IgD-negative memory B cell (primary cell): ENCODE results near the gene RHOJ. TPM values are rescaled to one million over a fixed set of nuclear protein-coding genes. Genes with fewer than 3 reads are reported as not detected.

Source experiments
- H3K27ac Mint-ChIP-seq, 3 donors: one replicate each; pipeline ENCODE4 v1.8.0; 2020 to 2022; ENCODE audit warnings: mild to moderate bottlenecking in 3 of 3, mixed read lengths in 3 of 3, moderate library complexity in 1 of 3
- H3K27me3 Mint-ChIP-seq: one replicate; pipeline ENCODE4 v1.8.0; 2021; ENCODE audit warnings: mixed read lengths
- H3K36me3 Mint-ChIP-seq: one replicate; pipeline ENCODE4 v1.8.0; 2020; ENCODE audit warnings: mild to moderate bottlenecking, mixed read lengths
- H3K4me1 Mint-ChIP-seq, 3 donors: one replicate each; pipeline ENCODE4 v1.8.0; 2020 to 2022; ENCODE audit warnings: mixed read lengths in 3 of 3, mild to moderate bottlenecking in 1 of 3
- H3K4me3 Mint-ChIP-seq, 4 donors: one replicate each; pipeline ENCODE4 v1.8.0; 2020 to 2022; ENCODE audit warnings: mild to moderate bottlenecking in 4 of 4, mixed read lengths in 4 of 4, moderate library complexity in 3 of 4
- H3K9me3 Mint-ChIP-seq, 3 donors: one replicate each; pipeline ENCODE4 v1.8.0; 2020 to 2021; ENCODE audit warnings: mixed read lengths in 3 of 3, mild to moderate bottlenecking in 1 of 3
- polyA plus RNA-seq: library from polyadenylated mRNA; unstranded; fragments of 300-500 nt; fragmentation: Illumina TruSeq; gene quantifications from one replicate; pipeline ENCODE4 v1.2.3, GENCODE V29; 2021

The RHOJ gene
- polyA plus RNA-seq, 1 donor from 2014 or later = not detected

DNA sequence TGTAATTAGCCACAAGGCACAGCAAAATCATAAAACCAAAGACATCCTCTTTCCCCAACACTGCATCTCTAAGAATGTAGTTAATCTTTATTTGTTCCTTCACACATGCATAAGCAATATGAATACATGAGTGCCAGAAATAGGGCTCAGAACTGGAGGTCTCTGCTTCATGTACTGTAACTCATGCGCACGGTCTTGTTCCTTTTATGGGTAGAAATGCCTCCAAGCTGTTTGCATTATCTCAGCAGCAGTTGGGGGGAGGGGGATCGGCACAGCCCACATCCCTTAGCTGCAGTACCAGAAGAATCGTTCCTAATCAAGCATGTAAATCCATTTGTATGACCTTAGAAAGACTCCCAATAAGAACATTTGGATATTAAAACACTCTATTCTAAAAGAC, 20.0 kb downstream of the RHOJ start:
- H3K9me3 Mint-ChIP-seq = peaks cover 0 to 2% (median 0%) of the 10 kb centered on the region in 3 donors
- H3K36me3 Mint-ChIP-seq = peaks cover 4% of the 10 kb centered on the region
- no peak overlapping the region for H3K27ac Mint-ChIP-seq

DNA sequence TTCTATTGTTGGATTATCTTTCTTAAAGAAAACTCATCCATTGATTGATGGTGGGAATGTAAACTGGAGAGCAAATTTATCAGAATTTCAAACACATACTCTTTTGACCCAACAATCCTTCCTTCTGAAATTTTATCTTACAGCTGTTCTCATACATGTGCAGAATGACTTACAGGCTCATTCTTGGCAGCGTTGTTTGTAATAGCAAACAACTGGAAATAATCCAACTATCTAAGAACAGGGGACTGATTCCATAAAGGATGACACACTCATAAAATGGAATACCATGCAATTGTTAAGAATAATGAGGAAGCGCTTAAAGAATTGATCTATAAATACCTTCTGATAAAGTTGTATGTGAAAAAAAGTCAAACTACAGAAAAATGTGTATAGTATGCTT, 24.0 kb downstream of the RHOJ start:
- Mint-ChIP-seq H3K27me3 (peaks cover 6% of the 10 kb centered on the region), H3K36me3 (peaks cover 4% of the 10 kb centered on the region), H3K4me3 (no peak overlapping the region), H3K9me3 (peaks cover 0 to 2% (median 0%) of the 10 kb centered on the region in 3 donors), H3K4me1 (no peaks in the 10 kb centered on the region), H3K27ac (no peak overlapping the region)

More for the DNA sequence above, 20.0 kb downstream of the RHOJ start:
- H3K4me1 Mint-ChIP-seq = no peaks in the 10 kb centered on the region
- H3K27me3 Mint-ChIP-seq = peaks cover 5% of the 10 kb centered on the region
- H3K4me3 Mint-ChIP-seq = no peak overlapping the region

- Mint-ChIP-seq H3K27ac (no peak overlapping the region), H3K4me1 (no peaks in the 10 kb centered on the region), H3K36me3 (peaks cover 4% of the 10 kb centered on the region), H3K4me3 (no peak overlapping the region), H3K27me3 (peaks cover 3% of the 10 kb centered on the region), H3K9me3 (peaks cover 0 to 2% (median 0%) of the 10 kb centered on the region in 3 donors)
Observed at GRCh38 chr14:63229330-63230059, 25.3 kb downstream of the RHOJ start.

GRCh38 chr14:63231766-63232165, 27.5 kb downstream of the RHOJ start:
- no peaks in the 10 kb centered on the region for H3K36me3 Mint-ChIP-seq
- peaks cover 2% of the 10 kb centered on the region for H3K27me3 Mint-ChIP-seq
- H3K9me3 Mint-ChIP-seq = peaks cover 0 to 2% (median 0%) of the 10 kb centered on the region in 3 donors
- no peak overlapping the region for H3K27ac Mint-ChIP-seq
- H3K4me3 Mint-ChIP-seq = no peak overlapping the region
- no peaks in the 10 kb centered on the region for H3K4me1 Mint-ChIP-seq

- H3K27ac Mint-ChIP-seq = no peak overlapping the region
- no peaks in the 10 kb centered on the region for H3K4me1 Mint-ChIP-seq
- H3K9me3 Mint-ChIP-seq = no peaks in the 10 kb centered on the region
- no peaks in the 10 kb centered on the region for H3K36me3 Mint-ChIP-seq
- H3K27me3 Mint-ChIP-seq = no peaks in the 10 kb centered on the region
- no peak overlapping the region for H3K4me3 Mint-ChIP-seq
Observed at GRCh38 chr14:63237791-63238190, 33.5 kb downstream of the RHOJ start.

DNA sequence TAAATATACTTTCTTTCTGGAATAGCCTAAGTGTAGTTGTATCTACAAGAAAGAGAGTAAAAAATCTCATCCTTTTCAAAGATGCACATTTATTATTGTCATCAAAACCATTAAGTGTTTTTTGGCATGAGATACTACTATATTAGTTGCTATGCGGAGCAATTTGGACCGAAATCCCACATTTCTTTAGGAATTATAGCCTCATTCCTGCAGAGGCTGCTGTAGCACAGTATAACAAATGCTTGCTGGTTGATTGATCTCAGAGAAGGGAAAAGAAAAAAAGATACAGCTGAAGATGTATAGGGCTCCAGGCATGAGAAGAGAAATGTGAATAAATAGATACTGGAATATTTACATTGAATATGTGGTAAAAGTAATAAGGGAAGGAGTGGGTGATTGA, 36.0 kb downstream of the RHOJ start:
- Mint-ChIP-seq H3K9me3 (peaks cover 0 to 2% (median 0%) of the 10 kb centered on the region in 3 donors), H3K27me3 (peaks cover 2% of the 10 kb centered on the region), H3K27ac (no peak overlapping the region), H3K4me3 (no peak overlapping the region), H3K36me3 (no peaks in the 10 kb centered on the region), H3K4me1 (no peaks in the 10 kb centered on the region)

GRCh38 chr14:63241096-63241495, 36.9 kb downstream of the RHOJ start:
- H3K27ac Mint-ChIP-seq = no peak overlapping the region
- peaks cover 2% of the 10 kb centered on the region for H3K27me3 Mint-ChIP-seq
- H3K9me3 Mint-ChIP-seq = peaks cover 0 to 2% (median 0%) of the 10 kb centered on the region in 3 donors
- no peak overlapping the region for H3K4me3 Mint-ChIP-seq
- peaks cover 0 to 1% (median 0%) of the 10 kb centered on the region in 3 donors for H3K4me1 Mint-ChIP-seq
- H3K36me3 Mint-ChIP-seq = no peaks in the 10 kb centered on the region

DNA sequence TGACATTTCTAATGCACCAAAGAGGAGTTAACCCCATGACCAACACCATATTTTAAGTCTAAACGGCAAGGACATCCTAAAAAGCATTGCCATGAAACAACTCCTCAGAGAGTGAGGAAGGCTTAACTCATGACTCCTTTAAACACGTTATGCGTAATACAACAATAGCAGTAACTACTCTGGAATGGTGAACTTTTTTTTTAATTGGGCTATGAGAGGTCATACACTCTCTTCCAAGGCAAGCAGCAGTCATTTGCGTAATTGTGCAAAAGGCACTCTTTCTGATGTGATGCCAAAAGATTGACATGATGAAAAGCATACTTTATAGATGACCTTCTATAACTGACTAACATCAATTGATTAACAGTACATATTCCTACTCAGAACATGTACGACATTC, 39.4 kb downstream of the RHOJ start:
- Mint-ChIP-seq H3K36me3 (peaks cover 2% of the 10 kb centered on the region), H3K4me3 (no peak overlapping the region), H3K9me3 (peaks cover 0 to 3% (median 2%) of the 10 kb centered on the region in 3 donors), H3K4me1 (peaks cover 0 to 2% (median 0%) of the 10 kb centered on the region in 3 donors), H3K27me3 (peaks cover 2% of the 10 kb centered on the region), H3K27ac (no peak overlapping the region)

DNA sequence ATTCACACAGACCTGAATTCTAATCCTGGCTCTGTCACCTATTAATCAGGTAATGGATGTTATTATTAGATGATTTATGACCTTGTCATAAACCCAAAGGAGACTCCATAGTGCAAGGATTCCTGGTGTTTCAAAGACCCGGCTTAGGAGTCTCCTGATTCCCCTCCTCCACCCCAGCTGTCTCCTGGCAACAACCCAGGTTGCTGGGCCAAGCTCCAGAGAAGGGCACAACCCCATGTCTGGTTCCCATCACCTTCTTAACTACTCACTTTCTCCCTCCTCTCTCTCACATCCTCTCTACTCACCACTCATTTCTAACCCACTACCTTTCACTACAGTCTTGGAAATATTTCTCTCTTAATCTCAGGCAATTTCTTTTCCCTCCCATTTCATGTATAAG, 41.6 kb downstream of the RHOJ start:
- H3K9me3 Mint-ChIP-seq = peaks cover 0 to 3% (median 2%) of the 10 kb centered on the region in 3 donors

DNA sequence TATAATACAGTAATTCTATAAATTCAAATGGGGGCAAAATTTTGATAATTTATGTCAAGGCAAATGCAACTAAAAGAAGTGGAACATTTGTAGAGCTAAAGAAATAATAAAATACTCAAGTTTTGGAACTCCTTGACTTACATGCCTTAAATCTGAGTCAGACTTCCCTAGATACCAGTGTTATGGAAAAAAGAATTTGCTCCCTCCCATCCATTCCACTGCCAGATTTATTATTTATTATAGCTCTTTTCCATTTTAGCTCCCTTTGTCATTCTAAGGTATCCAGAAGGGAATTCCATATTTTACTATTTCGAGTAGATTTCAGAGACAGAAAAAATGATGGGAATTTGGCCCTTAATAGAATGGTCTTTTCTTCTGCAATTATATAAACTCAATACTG, 44.0 kb downstream of the RHOJ start:
- Mint-ChIP-seq H3K36me3 (peaks cover 2% of the 10 kb centered on the region), H3K27me3 (peaks cover 6% of the 10 kb centered on the region), H3K9me3 (peaks cover 0 to 3% (median 2%) of the 10 kb centered on the region in 3 donors), H3K4me3 (no peak overlapping the region), H3K4me1 (peaks cover 0 to 2% (median 0%) of the 10 kb centered on the region in 3 donors), H3K27ac (no peak overlapping the region)

More for the DNA sequence above, 41.6 kb downstream of the RHOJ start:
- Mint-ChIP-seq H3K36me3 (peaks cover 2% of the 10 kb centered on the region), H3K4me1 (peaks cover 0 to 2% (median 0%) of the 10 kb centered on the region in 3 donors), H3K4me3 (no peak overlapping the region), H3K27ac (no peak overlapping the region), H3K27me3 (peaks cover 6% of the 10 kb centered on the region)

DNA sequence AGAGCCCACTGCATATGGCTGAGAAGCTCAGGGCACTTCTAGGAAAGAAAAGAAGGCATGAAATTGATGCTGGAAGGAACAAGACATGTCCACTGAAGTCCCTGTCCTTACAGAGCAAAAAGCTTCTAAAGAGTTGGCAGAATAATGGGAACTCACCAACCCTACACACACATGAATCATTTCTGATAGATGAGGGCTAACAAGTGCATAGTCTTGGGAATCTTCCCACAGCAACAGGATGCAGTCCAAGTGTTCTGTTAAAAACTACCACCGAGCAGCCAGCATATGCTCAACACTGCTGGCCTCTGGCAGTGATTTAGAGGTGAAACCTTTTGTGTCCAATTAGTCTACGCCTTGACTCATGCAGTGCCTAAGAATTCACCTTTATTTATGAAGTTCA, 44.8 kb downstream of the RHOJ start:
- peaks cover 0 to 2% (median 0%) of the 10 kb centered on the region in 3 donors for H3K4me1 Mint-ChIP-seq
- H3K36me3 Mint-ChIP-seq = peaks cover 2% of the 10 kb centered on the region
- H3K9me3 Mint-ChIP-seq = peaks cover 0 to 3% (median 0%) of the 10 kb centered on the region in 3 donors
- H3K4me3 Mint-ChIP-seq = no peak overlapping the region
- peaks cover 4% of the 10 kb centered on the region for H3K27me3 Mint-ChIP-seq
- H3K27ac Mint-ChIP-seq = no peak overlapping the region

- Mint-ChIP-seq H3K4me3 (no peak overlapping the region), H3K4me1 (no peaks in the 10 kb centered on the region), H3K36me3 (no peaks in the 10 kb centered on the region), H3K27me3 (peaks cover 3% of the 10 kb centered on the region), H3K27ac (no peak overlapping the region), H3K9me3 (no peaks in the 10 kb centered on the region)
Observed at GRCh38 chr14:63257299-63257698, 53.1 kb downstream of the RHOJ start.

DNA sequence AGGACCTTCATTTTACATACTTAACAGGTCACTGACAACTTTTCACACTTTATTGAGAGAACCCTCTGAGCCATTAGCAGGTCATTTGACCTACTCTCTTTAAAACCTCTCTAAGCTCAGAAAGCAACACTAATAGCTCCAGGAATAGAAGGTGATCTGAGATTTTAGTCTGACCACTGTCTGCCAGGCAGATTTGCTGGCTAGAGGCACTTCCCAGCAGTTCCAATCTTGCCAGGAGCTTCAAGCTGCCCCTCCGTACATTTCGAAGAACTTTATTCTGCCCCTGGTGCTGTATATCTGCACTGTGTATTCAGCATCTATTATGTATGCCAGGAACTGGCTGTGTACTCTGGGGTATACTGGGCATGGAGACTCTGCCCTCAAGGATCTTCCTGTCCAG, 58.2 kb downstream of the RHOJ start:
- H3K27me3 Mint-ChIP-seq = peaks cover 3% of the 10 kb centered on the region
- no peaks in the 10 kb centered on the region for H3K36me3 Mint-ChIP-seq
- peaks cover 0 to 11% (median 2%) of the 10 kb centered on the region in 3 donors for H3K9me3 Mint-ChIP-seq
- no peaks in the 10 kb centered on the region for H3K4me1 Mint-ChIP-seq
- no peak overlapping the region for H3K27ac Mint-ChIP-seq
- no peak overlapping the region for H3K4me3 Mint-ChIP-seq

- no peak overlapping the region for H3K27ac Mint-ChIP-seq
- peaks cover 0 to 11% (median 2%) of the 10 kb centered on the region in 3 donors for H3K9me3 Mint-ChIP-seq
- H3K4me3 Mint-ChIP-seq = no peak overlapping the region
- no peaks in the 10 kb centered on the region for H3K36me3 Mint-ChIP-seq
- no peaks in the 10 kb centered on the region for H3K4me1 Mint-ChIP-seq
- no peaks in the 10 kb centered on the region for H3K27me3 Mint-ChIP-seq
Observed at GRCh38 chr14:63266106-63266505, 61.9 kb downstream of the RHOJ start.

DNA sequence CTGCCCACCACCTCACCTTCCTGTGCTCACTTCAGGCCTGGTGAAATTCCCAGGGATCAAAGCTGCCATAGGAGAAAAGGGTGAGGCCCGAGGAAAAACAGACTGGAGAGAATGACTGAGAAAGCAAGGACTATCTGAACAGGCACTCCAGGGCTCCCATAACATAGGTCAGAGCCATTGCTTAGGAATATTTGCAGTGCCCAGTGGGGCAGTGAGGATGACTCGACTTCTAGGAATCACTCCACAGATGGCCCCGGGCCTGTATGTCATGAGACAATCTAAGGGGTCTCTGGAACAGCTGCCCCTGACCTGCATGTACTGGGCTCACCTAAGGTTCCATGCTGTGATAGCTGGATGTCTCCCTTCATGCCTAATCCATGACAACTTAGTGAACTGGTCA, 62.9 kb downstream of the RHOJ start:
- H3K27me3 Mint-ChIP-seq = no peaks in the 10 kb centered on the region
- no peak overlapping the region for H3K4me3 Mint-ChIP-seq
- H3K36me3 Mint-ChIP-seq = no peaks in the 10 kb centered on the region

GRCh38 chr14:63268771-63269170, 64.5 kb downstream of the RHOJ start:
- no peak overlapping the region for H3K4me3 Mint-ChIP-seq
- H3K36me3 Mint-ChIP-seq = no peaks in the 10 kb centered on the region
- H3K9me3 Mint-ChIP-seq = peaks cover 0 to 11% (median 2%) of the 10 kb centered on the region in 3 donors
- no peak overlapping the region for H3K27ac Mint-ChIP-seq
- no peaks in the 10 kb centered on the region for H3K4me1 Mint-ChIP-seq
- no peaks in the 10 kb centered on the region for H3K27me3 Mint-ChIP-seq

More for the DNA sequence above, 62.9 kb downstream of the RHOJ start:
- H3K4me1 Mint-ChIP-seq = no peaks in the 10 kb centered on the region
- H3K27ac Mint-ChIP-seq = no peak overlapping the region
- peaks cover 0 to 11% (median 2%) of the 10 kb centered on the region in 3 donors for H3K9me3 Mint-ChIP-seq
